Stimulated activated memory B cell treated with anti-CD40 and anti-IgM and Interleukin-4, amounts not matched to agents 10 μg/mL and 1 μg/mL and 100 μg/mL, for 72 hours (primary cell): ENCODE data around the gene ACTR1B.
"Not testable (repeated sequence)": the region's sequence is repeated elsewhere in the genome, so short reads cannot be mapped to it uniquely, and the experiment has no call there.

Source experiments
- ATAC-seq: fragments of 150-1000 bp; cut with Tn5 transposase; 2 replicates; pipeline ENCODE4 v1.10.0; 2021
- H3K27ac Mint-ChIP-seq: one replicate; pipeline ENCODE4 v1.8.0; 2022; ENCODE audit warnings: mild to moderate bottlenecking, mixed read lengths
- H3K27me3 Mint-ChIP-seq: one replicate; pipeline ENCODE4 v1.8.0; 2022; ENCODE audit warnings: mixed read lengths
- H3K36me3 Mint-ChIP-seq: one replicate; pipeline ENCODE4 v1.8.0; 2022; ENCODE audit warnings: mixed read lengths
- H3K4me1 Mint-ChIP-seq: one replicate; pipeline ENCODE4 v1.8.0; 2022; ENCODE audit warnings: mixed read lengths
- H3K4me3 Mint-ChIP-seq: one replicate; pipeline ENCODE4 v1.8.0; 2022; ENCODE audit warnings: mild to moderate bottlenecking, moderate library complexity, mixed read lengths
- H3K9me3 Mint-ChIP-seq: one replicate; pipeline ENCODE4 v1.8.0; 2022; ENCODE audit warnings: mixed read lengths

ACTR1B gene

GRCh38 chr2:97620492-97620891 is 43.4 kb downstream of the ACTR1B start:
- not testable (repeated sequence) for H3K4me1 Mint-ChIP-seq, H3K27ac Mint-ChIP-seq, ATAC-seq, H3K9me3 Mint-ChIP-seq, H3K36me3 Mint-ChIP-seq, H3K27me3 Mint-ChIP-seq, H3K4me3 Mint-ChIP-seq

DNA sequence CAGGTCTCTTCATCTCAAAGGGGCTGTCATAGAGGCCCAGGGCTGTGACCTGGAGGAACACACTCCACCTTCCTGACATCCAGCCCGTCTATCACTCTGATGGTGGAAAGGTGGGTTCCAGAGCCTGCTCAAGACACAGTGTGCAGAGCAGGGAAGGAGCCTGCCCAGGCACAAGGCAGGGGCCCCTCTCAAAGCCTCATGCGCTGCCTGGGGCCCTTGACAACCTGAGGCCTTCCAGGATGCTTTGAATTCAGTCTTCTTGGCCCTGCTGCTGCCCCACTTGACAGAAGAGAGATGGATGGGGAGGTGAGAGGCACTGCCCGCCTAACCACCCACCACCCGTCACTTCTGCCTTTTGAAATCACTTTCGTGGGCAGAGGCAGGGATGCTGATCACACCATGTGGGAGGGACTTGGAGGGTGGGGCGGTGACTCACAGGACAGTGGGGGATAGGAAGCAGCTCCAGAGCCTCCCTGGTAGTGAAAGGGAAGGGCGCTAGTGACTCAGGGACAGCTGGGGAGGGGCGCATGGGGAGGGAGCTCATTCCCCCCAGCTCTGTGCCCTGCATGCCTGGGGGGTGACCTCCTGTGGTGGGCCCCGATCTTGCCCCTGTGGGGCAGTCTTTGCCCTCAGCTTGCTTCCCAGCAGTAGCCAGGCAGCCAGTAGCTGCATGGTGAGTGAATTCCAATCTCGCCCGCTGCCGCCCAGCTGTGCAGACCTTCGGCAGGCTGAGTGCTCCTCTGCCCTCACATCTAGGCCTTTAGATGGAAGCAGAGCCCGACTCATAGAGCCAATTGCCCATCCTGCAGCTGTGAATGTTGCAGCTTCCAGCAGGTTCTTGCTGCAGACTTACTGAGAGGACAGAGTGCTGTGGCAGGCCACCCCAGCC is 44.7 kb downstream of the ACTR1B start:
- not testable (repeated sequence) for H3K4me1 Mint-ChIP-seq, H3K27me3 Mint-ChIP-seq, H3K36me3 Mint-ChIP-seq

DNA sequence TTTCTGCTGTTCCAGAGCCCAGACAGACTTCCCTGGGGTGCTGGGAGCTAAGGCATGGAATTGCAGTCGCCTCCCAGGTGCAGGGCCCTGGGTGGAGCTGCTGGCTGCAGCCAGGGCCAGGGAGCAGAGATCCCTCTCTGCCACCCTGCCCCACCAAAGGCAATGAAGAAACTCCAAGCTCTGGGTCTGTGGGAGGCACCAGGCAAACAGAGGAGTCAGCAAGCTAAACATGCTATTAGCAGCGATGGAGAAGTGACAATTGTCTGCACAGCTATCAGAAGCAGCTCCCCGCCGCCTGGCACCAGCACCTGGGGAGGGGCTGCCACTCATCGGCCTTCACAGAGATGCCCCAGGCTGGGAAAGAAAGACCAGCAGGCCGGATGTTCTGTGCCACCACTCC is 45.9 kb downstream of the ACTR1B start:
- Mint-ChIP-seq H3K4me1 (no peaks in the 10 kb centered on the region), H3K9me3 (no peaks in the 10 kb centered on the region), H3K36me3 (no peaks in the 10 kb centered on the region), H3K4me3 (no peak overlapping the region), H3K27ac (no peak overlapping the region), H3K27me3 (no peaks in the 10 kb centered on the region)
- no peak for ATAC-seq

More for the DNA sequence above, 44.7 kb downstream of the ACTR1B start:
- ATAC-seq: peak; percentile 39
- not testable (repeated sequence) for H3K9me3 Mint-ChIP-seq, H3K27ac Mint-ChIP-seq, H3K4me3 Mint-ChIP-seq

GRCh38 chr2:97615746-97616145 is 48.1 kb downstream of the ACTR1B start:
- H3K27me3 Mint-ChIP-seq, H3K4me3 Mint-ChIP-seq: not testable (repeated sequence)
- ATAC-seq: peak; percentile 37

GRCh38 chr2:97611895-97612294 is 51.9 kb downstream of the ACTR1B start:
- ATAC-seq, H3K36me3 Mint-ChIP-seq, H3K27ac Mint-ChIP-seq, H3K9me3 Mint-ChIP-seq, H3K4me3 Mint-ChIP-seq, H3K4me1 Mint-ChIP-seq, H3K27me3 Mint-ChIP-seq: not testable (repeated sequence)

More at GRCh38 chr2:97615746-97616145, 48.1 kb downstream of the ACTR1B start:
- H3K4me1 Mint-ChIP-seq, H3K9me3 Mint-ChIP-seq, H3K36me3 Mint-ChIP-seq, H3K27ac Mint-ChIP-seq: not testable (repeated sequence)

DNA sequence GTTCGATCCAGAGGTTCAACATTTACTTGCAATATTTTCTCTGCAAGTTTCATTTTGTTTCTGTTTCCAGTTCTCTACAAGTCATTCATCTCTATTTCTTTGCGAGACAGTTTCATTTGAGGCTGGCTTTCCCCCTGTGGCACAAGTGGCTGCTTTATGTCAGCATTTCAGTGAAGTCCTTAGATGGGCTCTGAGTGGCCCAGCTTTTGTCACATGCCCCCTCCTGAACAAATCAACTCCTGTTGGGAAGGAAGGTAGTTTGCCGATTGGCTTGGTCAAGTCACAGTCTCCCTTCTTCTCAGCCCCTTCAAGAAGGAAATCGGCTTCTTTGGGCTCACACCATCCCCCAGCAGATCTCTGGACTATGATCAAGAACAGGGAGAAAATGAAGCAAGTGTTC is 55.1 kb downstream of the ACTR1B start:
- not testable (repeated sequence) for H3K9me3 Mint-ChIP-seq, H3K4me3 Mint-ChIP-seq, H3K36me3 Mint-ChIP-seq, H3K27ac Mint-ChIP-seq, ATAC-seq, H3K27me3 Mint-ChIP-seq, H3K4me1 Mint-ChIP-seq
